Measurements from ENCODE around the gene LORICRIN.

The LORICRIN gene

DNA sequence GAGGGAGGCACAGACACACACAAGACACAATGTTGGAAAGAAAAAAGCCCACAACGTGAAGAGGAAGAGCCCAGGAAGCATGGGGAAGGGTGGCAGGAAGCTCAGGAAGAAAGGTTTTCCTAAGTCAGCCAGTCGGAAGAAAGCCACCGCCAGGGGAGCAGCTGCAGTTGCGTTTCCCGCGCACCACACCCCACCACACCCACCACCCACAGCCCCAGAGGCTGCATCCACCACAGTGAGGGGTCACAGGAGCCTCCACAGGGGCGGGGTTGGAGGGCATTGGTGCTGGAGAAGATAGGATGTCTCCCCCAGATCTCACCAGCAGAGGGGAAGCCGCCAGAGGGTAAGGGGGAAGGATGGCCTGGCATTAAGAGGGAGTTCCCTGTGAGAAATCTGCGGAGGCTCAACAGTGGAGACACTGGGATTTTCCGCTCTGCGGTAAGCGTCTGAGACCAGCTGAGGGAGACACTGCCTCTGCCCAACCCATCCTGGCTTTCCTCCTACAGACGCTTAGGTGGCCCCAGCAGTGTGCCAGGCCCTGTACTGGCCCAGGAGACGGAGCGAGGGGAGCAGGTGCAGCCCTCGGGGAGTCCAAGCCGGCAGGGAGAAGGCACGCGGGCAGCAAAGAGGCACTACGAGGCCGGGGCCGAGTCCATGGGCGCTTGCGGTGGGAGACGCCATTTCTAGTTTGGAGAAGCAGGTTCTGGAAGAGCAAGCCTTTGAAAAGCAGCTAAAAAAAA lies 33.4 kb downstream of the LORICRIN start:
- no peaks in the 10 kb centered on the region for H3K27me3 ChIP-seq (replicated peaks)
- H3K27ac ChIP-seq, result no peak overlapping the region
- no peak overlapping the region for H3K4me3 ChIP-seq (ENCODE audit: low read depth, low read length)
- TF ChIP-seq, protein P1, sequence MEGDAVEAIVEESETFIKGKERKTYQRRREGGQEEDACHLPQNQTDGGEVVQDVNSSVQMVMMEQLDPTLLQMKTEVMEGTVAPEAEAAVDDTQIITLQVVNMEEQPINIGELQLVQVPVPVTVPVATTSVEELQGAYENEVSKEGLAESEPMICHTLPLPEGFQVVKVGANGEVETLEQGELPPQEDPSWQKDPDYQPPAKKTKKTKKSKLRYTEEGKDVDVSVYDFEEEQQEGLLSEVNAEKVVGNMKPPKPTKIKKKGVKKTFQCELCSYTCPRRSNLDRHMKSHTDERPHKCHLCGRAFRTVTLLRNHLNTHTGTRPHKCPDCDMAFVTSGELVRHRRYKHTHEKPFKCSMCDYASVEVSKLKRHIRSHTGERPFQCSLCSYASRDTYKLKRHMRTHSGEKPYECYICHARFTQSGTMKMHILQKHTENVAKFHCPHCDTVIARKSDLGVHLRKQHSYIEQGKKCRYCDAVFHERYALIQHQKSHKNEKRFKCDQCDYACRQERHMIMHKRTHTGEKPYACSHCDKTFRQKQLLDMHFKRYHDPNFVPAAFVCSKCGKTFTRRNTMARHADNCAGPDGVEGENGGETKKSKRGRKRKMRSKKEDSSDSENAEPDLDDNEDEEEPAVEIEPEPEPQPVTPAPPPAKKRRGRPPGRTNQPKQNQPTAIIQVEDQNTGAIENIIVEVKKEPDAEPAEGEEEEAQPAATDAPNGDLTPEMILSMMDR (IDR thresholded peaks at IDR 0.05; ENCODE audit: low read depth, low read length, missing control alignments), result no peak
- no peak for DNase-seq
- in situ Hi-C loops (cut with HindIII; ENCODE audit: low pct_ligation_motif_present, low sequenced_read_pairs), result no loop called here
- no peaks in the 10 kb centered on the region for H3K36me3 ChIP-seq (replicated peaks)

GRCh38 chr1:153293480-153293775 lies 33.9 kb downstream of the LORICRIN start:
- H3K4me3 ChIP-seq (ENCODE audit: low read depth, low read length), result no peak overlapping the region
- TF ChIP-seq, protein P1 (IDR thresholded peaks at IDR 0.05; ENCODE audit: low read depth, low read length, missing control alignments), result no peak
- in situ Hi-C loops (cut with HindIII; ENCODE audit: low pct_ligation_motif_present, low sequenced_read_pairs), result no loop called here
- no peak overlapping the region for H3K27ac ChIP-seq
- H3K36me3 ChIP-seq (replicated peaks), result no peaks in the 10 kb centered on the region
- no peak for DNase-seq
- H3K27me3 ChIP-seq (replicated peaks), result no peaks in the 10 kb centered on the region

- no peak for DNase-seq
- TF ChIP-seq, protein P1 (IDR thresholded peaks at IDR 0.05; ENCODE audit: low read depth, low read length, missing control alignments), result no peak
- Histone ChIP-seq H3K4me3 (ENCODE audit: low read depth, low read length) (no peak overlapping the region), H3K27me3 (replicated peaks) (no peaks in the 10 kb centered on the region), H3K36me3 (replicated peaks) (no peaks in the 10 kb centered on the region), H3K27ac (no peak overlapping the region)
- in situ Hi-C loops (cut with HindIII; ENCODE audit: low pct_ligation_motif_present, low sequenced_read_pairs), result no loop called here
Observed at GRCh38 chr1:153293851-153294250, 34.4 kb downstream of the LORICRIN start.

- in situ Hi-C loops (cut with HindIII; ENCODE audit: low pct_ligation_motif_present, low sequenced_read_pairs), result no loop called here
- no peaks in the 10 kb centered on the region for H3K27me3 ChIP-seq (replicated peaks)
- DNase-seq, result no peak
- H3K27ac ChIP-seq, result no peak overlapping the region
- H3K4me3 ChIP-seq (ENCODE audit: low read depth, low read length), result no peak overlapping the region
- TF ChIP-seq, protein P1 (IDR thresholded peaks at IDR 0.05; ENCODE audit: low read depth, low read length, missing control alignments), result no peak
- H3K36me3 ChIP-seq (replicated peaks), result no peaks in the 10 kb centered on the region
Observed at GRCh38 chr1:153302308-153302707, 42.8 kb downstream of the LORICRIN start.

DNA sequence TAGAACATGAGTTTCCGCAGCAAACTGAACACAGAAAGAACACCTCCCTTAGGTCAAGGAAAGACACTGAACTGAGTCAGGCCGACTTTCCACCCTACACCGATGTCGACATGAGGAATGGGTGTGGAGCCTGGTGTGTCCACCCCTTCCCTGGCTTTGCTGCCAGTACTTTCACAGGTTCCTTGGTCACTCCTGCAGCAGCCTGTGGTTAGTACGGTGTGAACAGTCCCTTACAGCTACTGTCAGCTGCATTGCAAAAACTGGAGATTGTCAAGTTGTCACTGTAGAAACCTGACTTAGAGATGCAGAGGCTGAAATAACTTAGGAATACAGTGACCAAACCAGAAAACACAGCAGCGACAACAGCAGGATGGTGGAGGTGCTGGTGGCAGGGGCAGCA lies 46.2 kb downstream of the LORICRIN start:
- H3K27ac ChIP-seq, result no peak overlapping the region
- H3K4me3 ChIP-seq (ENCODE audit: low read depth, low read length), result no peak overlapping the region
- TF ChIP-seq, protein P1 (IDR thresholded peaks at IDR 0.05; ENCODE audit: low read depth, low read length, missing control alignments), result no peak
- in situ Hi-C loops (cut with HindIII; ENCODE audit: low pct_ligation_motif_present, low sequenced_read_pairs), result no loop called here
- DNase-seq, result no peak
- H3K27me3 ChIP-seq (replicated peaks), result no peaks in the 10 kb centered on the region
- no peaks in the 10 kb centered on the region for H3K36me3 ChIP-seq (replicated peaks)

Data from brain microvascular endothelial cell (primary cell).